ENCODE data around the gene FITM2.

DNA sequence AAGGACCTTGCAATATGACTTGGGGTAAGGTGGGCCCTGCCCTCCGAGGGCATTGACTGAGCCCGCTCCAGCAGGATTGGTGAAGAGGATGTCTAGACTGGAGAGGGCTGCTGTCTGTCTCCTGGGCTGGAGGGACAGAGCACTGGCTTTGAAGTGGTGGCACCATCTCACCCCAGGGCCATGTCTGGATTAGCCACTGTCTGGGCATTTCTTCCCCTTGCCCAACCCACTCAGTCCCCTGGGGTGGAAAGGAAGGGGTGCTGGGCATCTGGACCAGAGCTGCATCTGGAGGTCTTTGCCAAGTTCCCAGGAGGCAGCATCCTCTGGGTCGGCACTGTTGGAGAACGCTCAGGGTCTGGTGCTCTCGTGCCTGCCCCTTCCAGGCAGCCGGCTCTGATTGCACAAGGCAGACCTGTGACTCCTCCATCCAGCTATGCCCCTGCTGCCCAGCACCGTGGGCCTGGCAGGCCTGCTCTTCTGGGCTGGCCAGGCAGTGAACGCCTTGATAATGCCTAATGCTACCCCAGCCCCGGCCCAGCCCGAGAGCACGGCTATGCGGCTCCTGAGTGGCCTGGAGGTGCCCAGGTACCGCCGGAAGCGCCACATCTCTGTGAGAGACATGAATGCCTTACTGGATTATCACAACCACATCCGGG, 25.9 kb upstream of the FITM2 start, which contains the start of gene R3HDML:
- TF ChIP-seq, protein P1, sequence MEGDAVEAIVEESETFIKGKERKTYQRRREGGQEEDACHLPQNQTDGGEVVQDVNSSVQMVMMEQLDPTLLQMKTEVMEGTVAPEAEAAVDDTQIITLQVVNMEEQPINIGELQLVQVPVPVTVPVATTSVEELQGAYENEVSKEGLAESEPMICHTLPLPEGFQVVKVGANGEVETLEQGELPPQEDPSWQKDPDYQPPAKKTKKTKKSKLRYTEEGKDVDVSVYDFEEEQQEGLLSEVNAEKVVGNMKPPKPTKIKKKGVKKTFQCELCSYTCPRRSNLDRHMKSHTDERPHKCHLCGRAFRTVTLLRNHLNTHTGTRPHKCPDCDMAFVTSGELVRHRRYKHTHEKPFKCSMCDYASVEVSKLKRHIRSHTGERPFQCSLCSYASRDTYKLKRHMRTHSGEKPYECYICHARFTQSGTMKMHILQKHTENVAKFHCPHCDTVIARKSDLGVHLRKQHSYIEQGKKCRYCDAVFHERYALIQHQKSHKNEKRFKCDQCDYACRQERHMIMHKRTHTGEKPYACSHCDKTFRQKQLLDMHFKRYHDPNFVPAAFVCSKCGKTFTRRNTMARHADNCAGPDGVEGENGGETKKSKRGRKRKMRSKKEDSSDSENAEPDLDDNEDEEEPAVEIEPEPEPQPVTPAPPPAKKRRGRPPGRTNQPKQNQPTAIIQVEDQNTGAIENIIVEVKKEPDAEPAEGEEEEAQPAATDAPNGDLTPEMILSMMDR (IDR thresholded peaks at IDR 0.05): no peak
- no peak for TF ChIP-seq POLR2AphosphoS5 (IDR thresholded peaks at IDR 0.05)
- TF ChIP-seq EP300 (IDR thresholded peaks at IDR 0.05): no peak
- TF ChIP-seq POLR2A (IDR thresholded peaks at IDR 0.05; ENCODE audit: low read depth): no peak
